Skeletal muscle tissue (tissue), 4 donors: ENCODE results near the gene FBXO34. TPM values are rescaled to one million over a fixed set of nuclear protein-coding genes. Genes with fewer than 3 reads are reported as not detected.
"Not testable (repeated sequence)": the region's sequence is repeated elsewhere in the genome, so short reads cannot be mapped to it uniquely, and the experiment has no call there.

Source experiments
- H3K27ac ChIP-seq: one replicate; pipeline ENCODE4 v1.7.0; 2013; ENCODE audit warnings: mild to moderate bottlenecking, low read depth, low read length, inconsistent platforms
- H3K27me3 ChIP-seq, 3 donors: one replicate each; pipeline ENCODE4 v1.7.0; 2013; ENCODE audit warnings: low read length in 3 of 3; ENCODE audit not compliant: control insufficient read depth in 3 of 3, insufficient read depth in 3 of 3
- H3K36me3 ChIP-seq, 3 donors: one replicate each; pipeline ENCODE4 v1.7.0; 2013; ENCODE audit warnings: low read length in 3 of 3; ENCODE audit not compliant: control insufficient read depth in 3 of 3, insufficient read depth in 3 of 3
- H3K4me1 ChIP-seq, 3 donors: one replicate each; pipeline ENCODE4 v1.7.0; 2013; ENCODE audit warnings: low read length in 3 of 3, mild to moderate bottlenecking in 3 of 3; ENCODE audit not compliant: control insufficient read depth in 3 of 3, insufficient read depth in 3 of 3
- H3K4me3 ChIP-seq, 3 donors: one replicate each; pipeline ENCODE4 v1.7.0; 2013; ENCODE audit warnings: low read length in 3 of 3
- H3K9ac ChIP-seq, 3 donors: one replicate each; pipeline ENCODE4 v1.7.0; 2013; ENCODE audit warnings: low read length in 3 of 3, mild to moderate bottlenecking in 3 of 3, moderate library complexity in 2 of 3, low read depth in 1 of 3
- H3K9me3 ChIP-seq, 3 donors: one replicate each; pipeline ENCODE4 v1.7.0; 2013; ENCODE audit warnings: low read length in 3 of 3; ENCODE audit not compliant: control insufficient read depth in 3 of 3
- total RNA-seq: library from RNA; depleted of rRNA; stranded (reverse); fragments of >200 nt; gene quantifications from one replicate; pipeline ENCODE4 v1.2.3, GENCODE V29; 2014
- donor health status: Osteomylitis.

The FBXO34 gene
- total RNA-seq, 1 donor from 2014 or later, result 24.5 TPM

- Histone ChIP-seq H3K27ac (no peak overlapping the region), H3K9me3 (no peaks in the 10 kb centered on the region), H3K4me1 (peaks cover 25 to 38% (median 31%) of the 10 kb centered on the region in 3 donors), H3K27me3 (no peaks in the 10 kb centered on the region), H3K9ac (no peak overlapping the region), H3K36me3 (no peaks in the 10 kb centered on the region), H3K4me3 (no peak overlapping the region)
These were observed 65.5 kb downstream of the FBXO34 start for GRCh38 chr14:55336691-55337090.

DNA sequence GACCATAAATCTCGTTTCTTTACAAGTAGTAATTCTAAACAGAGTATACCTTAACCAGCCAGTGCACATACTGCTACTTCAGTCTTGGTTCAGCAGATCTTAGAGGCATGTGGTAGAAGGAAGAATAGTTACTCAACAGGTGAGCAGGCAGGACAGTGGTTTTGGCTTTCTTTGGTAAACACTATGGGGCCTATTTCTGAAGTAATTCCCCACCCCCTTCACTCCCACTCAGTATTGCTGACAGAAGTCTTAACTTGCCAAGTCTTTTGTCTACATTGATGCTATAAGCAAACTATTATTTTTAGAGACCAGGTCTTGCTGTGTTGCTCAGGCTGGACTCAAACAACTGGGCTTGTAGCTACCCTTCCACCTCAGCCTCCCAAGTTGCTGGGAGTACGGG, 68.5 kb downstream of the FBXO34 start:
- H3K9ac ChIP-seq, result no peak overlapping the region
- no peaks in the 10 kb centered on the region for H3K27me3 ChIP-seq
- H3K4me3 ChIP-seq, result peak overlapping the region in 1 of 3 donors; percentile 5
- no peaks in the 10 kb centered on the region for H3K36me3 ChIP-seq
- H3K9me3 ChIP-seq, result no peaks in the 10 kb centered on the region
- H3K4me1 ChIP-seq, result peaks cover 19 to 23% (median 23%) of the 10 kb centered on the region in 3 donors
- H3K27ac ChIP-seq, result peak overlapping the region; percentile 21

- Histone ChIP-seq H3K9ac (no peak overlapping the region), H3K36me3 (no peaks in the 10 kb centered on the region), H3K4me1 (peaks cover 22 to 25% (median 24%) of the 10 kb centered on the region in 3 donors), H3K27me3 (no peaks in the 10 kb centered on the region), H3K9me3 (no peaks in the 10 kb centered on the region), H3K4me3 (no peak overlapping the region), H3K27ac (no peak overlapping the region)
These were observed 69.3 kb downstream of the FBXO34 start for GRCh38 chr14:55340482-55340881.

DNA sequence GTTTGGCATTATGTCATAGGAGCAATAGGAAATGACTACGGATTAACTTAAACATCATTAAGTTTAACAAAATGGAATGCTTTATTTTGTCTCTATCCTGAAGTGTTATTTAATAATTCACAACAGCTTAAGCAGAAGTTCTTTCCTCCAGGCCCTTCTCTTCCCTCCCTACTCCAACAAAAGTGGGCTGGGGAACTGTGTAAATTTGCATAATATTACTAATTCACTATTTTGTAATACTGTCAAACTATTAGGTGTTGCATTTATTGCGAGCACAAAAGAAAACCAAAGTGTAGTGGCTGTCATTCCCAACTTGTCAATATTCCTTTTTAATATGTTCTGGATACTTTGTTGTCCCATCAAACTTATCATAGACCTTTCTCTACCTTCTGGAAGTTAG, 70.6 kb downstream of the FBXO34 start:
- Histone ChIP-seq H3K9me3 (no peaks in the 10 kb centered on the region), H3K27ac (no peak overlapping the region), H3K9ac (no peak overlapping the region), H3K27me3 (no peaks in the 10 kb centered on the region), H3K4me3 (no peak overlapping the region), H3K36me3 (no peaks in the 10 kb centered on the region), H3K4me1 (peaks cover 27 to 36% (median 29%) of the 10 kb centered on the region in 3 donors)

DNA sequence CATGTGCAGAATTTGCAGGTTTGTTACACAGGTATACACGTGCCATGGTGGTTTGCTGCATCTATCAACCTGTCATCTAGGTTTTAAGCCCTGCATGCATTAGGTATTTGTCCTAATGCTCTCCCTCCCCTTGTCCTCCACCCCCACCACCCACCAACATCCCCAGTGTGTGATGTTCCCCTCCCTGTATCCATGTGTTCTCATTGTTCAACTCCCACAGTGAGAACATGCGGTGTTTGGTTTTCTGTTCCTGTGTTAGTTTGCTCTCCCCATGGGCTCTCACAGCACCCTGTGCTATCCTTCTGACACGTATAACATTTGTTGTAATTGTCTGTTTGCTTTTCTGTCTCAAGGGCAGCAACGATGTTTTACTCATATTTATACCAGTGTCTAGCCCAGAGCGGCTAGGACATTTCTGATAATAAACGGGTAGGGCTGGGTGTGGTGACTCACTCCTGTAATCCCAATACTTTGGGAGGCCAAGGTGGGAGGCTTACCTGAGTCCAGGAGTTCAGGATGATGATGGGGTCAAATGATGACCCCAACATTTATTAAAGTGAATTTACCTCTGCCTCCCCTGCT, 73.5 kb downstream of the FBXO34 start:
- H3K27ac ChIP-seq, H3K9ac ChIP-seq, H3K9me3 ChIP-seq, H3K36me3 ChIP-seq, H3K27me3 ChIP-seq, H3K4me3 ChIP-seq: not testable (repeated sequence)
- peaks cover 29 to 34% (median 32%) of the 10 kb centered on the region in 3 donors for H3K4me1 ChIP-seq

DNA sequence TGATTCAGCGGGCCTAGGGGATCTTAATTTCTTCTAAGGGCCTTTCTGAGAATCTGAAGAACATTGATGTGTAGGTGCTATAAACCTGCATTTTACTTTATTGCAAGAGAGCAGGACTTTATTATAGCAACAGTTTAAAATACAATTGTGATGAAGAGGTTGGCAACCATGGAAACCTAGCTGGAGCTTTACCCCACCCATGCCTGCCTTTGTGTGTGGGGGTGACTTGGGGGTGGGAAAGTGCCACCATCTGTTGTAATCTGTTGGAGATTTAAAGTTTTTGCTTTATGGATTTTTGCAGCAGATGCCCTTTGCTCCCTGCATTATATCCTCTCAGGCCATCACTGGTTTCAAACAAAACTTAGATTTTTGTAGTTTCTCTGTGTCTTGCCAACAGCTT, 75.8 kb downstream of the FBXO34 start:
- Histone ChIP-seq H3K4me1 (peaks cover 19 to 25% (median 20%) of the 10 kb centered on the region in 3 donors), H3K36me3 (peaks cover 9 to 18% (median 17%) of the 10 kb centered on the region in 3 donors), H3K4me3 (no peak overlapping the region), H3K9me3 (no peaks in the 10 kb centered on the region), H3K27ac (no peak overlapping the region), H3K27me3 (no peaks in the 10 kb centered on the region), H3K9ac (no peak overlapping the region)

DNA sequence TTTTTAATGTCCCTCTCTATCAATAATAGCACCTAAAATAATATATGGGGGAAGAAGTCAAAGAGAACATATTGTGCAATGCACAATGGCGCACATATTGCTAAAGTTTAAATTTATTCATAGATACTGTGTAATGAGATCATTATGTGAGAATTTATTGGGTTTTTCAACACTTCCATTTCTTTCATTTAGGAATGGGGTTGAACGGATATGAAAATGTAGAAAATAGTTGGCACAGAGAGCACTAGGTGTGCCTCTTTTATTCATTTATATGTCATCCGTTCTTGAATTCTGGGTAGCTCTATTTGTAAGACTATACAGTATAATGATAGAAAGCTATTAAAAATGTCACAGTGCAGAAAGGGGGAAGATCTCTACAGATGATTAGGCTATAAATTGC, 76.5 kb downstream of the FBXO34 start:
- Histone ChIP-seq H3K9me3 (no peaks in the 10 kb centered on the region), H3K9ac (no peak overlapping the region), H3K4me3 (no peak overlapping the region), H3K27me3 (no peaks in the 10 kb centered on the region), H3K27ac (no peak overlapping the region), H3K4me1 (peaks cover 19 to 28% (median 20%) of the 10 kb centered on the region in 3 donors), H3K36me3 (peaks cover 11 to 25% (median 24%) of the 10 kb centered on the region in 3 donors)

DNA sequence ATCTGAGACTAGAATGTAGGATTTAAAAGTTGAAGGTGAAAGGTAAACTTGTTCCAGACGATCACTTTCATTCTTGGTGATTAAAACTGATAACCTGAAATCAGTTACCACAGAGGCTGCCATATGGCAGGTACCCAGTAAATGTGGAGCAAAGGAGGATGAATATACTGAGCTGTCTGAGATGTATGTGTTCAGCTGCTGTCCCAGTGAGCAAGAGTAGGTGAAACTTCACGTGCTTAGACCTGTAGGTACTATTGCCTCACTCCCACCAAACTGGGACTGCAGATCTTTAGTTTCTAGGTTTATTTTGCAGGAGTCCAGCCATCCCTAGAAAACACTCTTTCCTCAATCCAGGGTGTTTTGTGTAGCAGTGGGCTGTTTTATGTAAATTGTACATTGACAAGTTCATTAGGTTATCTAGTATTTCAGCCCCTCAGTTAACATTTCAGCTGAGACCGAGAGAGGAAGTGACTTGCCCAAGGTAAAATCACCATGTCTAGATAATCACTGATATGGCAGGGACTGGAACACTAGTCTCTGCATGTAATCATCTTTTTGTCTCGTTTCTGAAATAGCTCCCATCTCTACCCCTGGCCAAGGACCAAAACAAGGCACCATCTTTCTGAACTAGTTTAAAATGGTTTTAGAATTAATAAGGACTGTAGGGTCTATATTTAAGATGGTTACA, 77.7 kb downstream of the FBXO34 start:
- no peaks in the 10 kb centered on the region for H3K27me3 ChIP-seq
- no peak overlapping the region for H3K9ac ChIP-seq
- H3K36me3 ChIP-seq, result peaks cover 11 to 27% (median 26%) of the 10 kb centered on the region in 3 donors
- H3K9me3 ChIP-seq, result no peaks in the 10 kb centered on the region
- no peak overlapping the region for H3K4me3 ChIP-seq
- H3K27ac ChIP-seq, result no peak overlapping the region
- H3K4me1 ChIP-seq, result peaks cover 17 to 30% (median 20%) of the 10 kb centered on the region in 3 donors

DNA sequence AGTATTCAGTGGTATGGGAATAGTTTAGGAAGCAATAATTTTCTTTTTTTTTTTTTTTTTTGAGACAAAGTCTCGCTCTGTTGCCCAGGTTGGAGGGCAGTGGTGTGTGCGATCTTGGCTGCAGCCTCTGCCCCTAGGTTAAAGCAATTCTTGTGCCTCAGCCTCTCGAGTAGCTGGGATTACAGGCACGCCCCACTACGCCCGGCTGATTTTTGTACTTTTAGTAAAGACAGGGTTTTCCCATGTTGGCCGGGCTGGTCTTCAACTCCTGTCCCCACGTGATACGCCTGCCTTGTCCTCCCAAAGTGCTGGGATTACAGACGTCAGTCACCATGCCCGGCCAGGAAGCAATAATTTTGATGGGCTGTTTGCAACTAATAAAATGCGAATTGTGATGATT, 78.3 kb downstream of the FBXO34 start:
- no peak overlapping the region for H3K9ac ChIP-seq
- no peaks in the 10 kb centered on the region for H3K9me3 ChIP-seq
- no peak overlapping the region for H3K4me3 ChIP-seq
- H3K4me1 ChIP-seq, result peaks cover 21 to 37% (median 24%) of the 10 kb centered on the region in 3 donors
- peaks cover 11 to 27% (median 26%) of the 10 kb centered on the region in 3 donors for H3K36me3 ChIP-seq
- H3K27me3 ChIP-seq, result no peaks in the 10 kb centered on the region
- no peak overlapping the region for H3K27ac ChIP-seq

GRCh38 chr14:55350461-55350860, 79.2 kb downstream of the FBXO34 start:
- peaks cover 21 to 32% (median 23%) of the 10 kb centered on the region in 3 donors for H3K4me1 ChIP-seq

More at GRCh38 chr14:55350461-55350860, 79.2 kb downstream of the FBXO34 start:
- H3K4me3 ChIP-seq, result no peak overlapping the region
- no peak overlapping the region for H3K9ac ChIP-seq
- peaks cover 15 to 31% (median 27%) of the 10 kb centered on the region in 3 donors for H3K36me3 ChIP-seq
- no peaks in the 10 kb centered on the region for H3K9me3 ChIP-seq
- no peaks in the 10 kb centered on the region for H3K27me3 ChIP-seq
- H3K27ac ChIP-seq, result no peak overlapping the region
